ENCODE data around the gene IMP3.

DNA sequence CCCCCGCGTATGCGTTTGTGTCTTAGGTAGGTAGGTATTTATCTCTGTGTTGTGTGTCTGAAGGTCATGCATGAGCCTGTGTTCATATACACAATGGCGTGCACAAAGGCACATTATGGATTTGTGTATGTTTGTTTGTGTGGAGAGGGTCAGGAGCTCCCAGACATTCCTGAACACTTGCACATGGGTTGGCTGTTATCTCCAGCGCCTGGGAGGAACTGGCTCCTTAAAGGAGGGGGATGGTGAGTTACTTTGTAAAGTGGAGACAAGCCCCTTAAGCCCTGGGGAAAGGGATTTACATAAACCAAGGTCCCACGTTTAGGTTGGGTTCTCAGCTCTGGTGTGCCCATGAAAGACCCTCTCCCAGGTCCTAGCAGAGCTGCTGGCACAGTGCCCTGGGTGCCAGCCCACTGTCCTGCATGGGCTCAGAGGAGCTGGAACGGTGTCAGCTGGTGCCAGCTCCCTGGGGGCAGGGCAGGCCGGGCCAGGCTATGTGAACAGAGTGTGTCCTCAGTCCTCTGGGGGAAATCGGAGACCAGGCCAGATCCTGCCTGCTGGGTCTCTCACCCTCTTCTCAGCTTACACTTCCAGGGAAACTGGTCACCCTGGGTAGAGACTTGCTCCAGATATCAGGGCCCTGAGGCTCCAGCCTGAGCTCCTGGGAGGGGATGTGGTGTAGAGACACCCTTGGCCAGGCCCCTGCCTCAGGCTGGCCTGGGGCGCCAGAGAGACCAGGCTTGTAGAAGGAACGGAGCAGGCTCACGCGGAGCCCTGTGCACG, 32.8 kb upstream of the IMP3 start:
- TF ChIP-seq, protein P1, sequence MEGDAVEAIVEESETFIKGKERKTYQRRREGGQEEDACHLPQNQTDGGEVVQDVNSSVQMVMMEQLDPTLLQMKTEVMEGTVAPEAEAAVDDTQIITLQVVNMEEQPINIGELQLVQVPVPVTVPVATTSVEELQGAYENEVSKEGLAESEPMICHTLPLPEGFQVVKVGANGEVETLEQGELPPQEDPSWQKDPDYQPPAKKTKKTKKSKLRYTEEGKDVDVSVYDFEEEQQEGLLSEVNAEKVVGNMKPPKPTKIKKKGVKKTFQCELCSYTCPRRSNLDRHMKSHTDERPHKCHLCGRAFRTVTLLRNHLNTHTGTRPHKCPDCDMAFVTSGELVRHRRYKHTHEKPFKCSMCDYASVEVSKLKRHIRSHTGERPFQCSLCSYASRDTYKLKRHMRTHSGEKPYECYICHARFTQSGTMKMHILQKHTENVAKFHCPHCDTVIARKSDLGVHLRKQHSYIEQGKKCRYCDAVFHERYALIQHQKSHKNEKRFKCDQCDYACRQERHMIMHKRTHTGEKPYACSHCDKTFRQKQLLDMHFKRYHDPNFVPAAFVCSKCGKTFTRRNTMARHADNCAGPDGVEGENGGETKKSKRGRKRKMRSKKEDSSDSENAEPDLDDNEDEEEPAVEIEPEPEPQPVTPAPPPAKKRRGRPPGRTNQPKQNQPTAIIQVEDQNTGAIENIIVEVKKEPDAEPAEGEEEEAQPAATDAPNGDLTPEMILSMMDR (IDR thresholded peaks at IDR 0.05; ENCODE audit: extremely low read depth in 1 of 2, insufficient read depth in 1 of 2, low read depth in 1 of 2, low read length in 2 of 2), result no peak
- TF ChIP-seq, protein P2, sequence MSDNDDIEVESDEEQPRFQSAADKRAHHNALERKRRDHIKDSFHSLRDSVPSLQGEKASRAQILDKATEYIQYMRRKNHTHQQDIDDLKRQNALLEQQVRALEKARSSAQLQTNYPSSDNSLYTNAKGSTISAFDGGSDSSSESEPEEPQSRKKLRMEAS (IDR thresholded peaks at IDR 0.05; ENCODE audit: insufficient read depth, insufficient read length), result no peak
- TF ChIP-seq EZH2 (IDR thresholded peaks at IDR 0.05; ENCODE audit: borderline replicate concordance, low read depth, low read length, severe bottlenecking), result no peak
- TF ChIP-seq FOS (IDR thresholded peaks at IDR 0.05; ENCODE audit: borderline replicate concordance, insufficient read depth, low read length), result no peak
- TF ChIP-seq POLR2A (IDR thresholded peaks at IDR 0.05; ENCODE audit: low read depth, low read length), result no peak
- no peak for TF ChIP-seq POLR2AphosphoS5 (IDR thresholded peaks at IDR 0.05; ENCODE audit: insufficient read depth, low read depth, low read length)
- TF ChIP-seq JUN (IDR thresholded peaks at IDR 0.05; ENCODE audit: borderline replicate concordance, insufficient read depth, insufficient read length, low read depth), result no peak
- TF ChIP-seq MYC (IDR thresholded peaks at IDR 0.05; ENCODE audit: low read depth, low read length), result no peak

All from endothelial cell of umbilical vein (primary cell).